Naive thymus-derived CD4-positive, alpha-beta T cell (primary cell): ENCODE data around the gene TMEM123. TPM values are rescaled to one million over a fixed set of nuclear protein-coding genes. Genes with fewer than 3 reads are reported as not detected.

ENCODE experiments used
- ATAC-seq: fragments of 150-1000 bp; cut with Tn5 transposase; 2 replicates; pipeline ENCODE4 v1.10.0; 2021; ENCODE audit warnings: mild to moderate bottlenecking, moderate library complexity
- CTCF ChIA-PET: fragments of 350-600 bp; sonication (Branson Sonifier 250); formaldehyde crosslinking; loops from one replicate; lab custom pipeline; 2021; ENCODE audit warnings: antibody characterized with exemption; lab: Charles Lee
- POLR2A ChIA-PET: fragments of 350-600 bp; sonication (Branson Sonifier 250); formaldehyde crosslinking; loops from one replicate; lab custom pipeline; 2021; ENCODE audit warnings: antibody characterized with exemption, inconsistent platforms; lab: Charles Lee
- DNase-seq, 9 donors: peaks; one replicate each; pipeline versions ENCODE4 v3.0.0 to v3.0.0-alpha.2; 2020 to 2022; ENCODE audit warnings: mixed read lengths in 1 of 9
- H3K27ac ChIP-seq: one replicate; pipeline ENCODE4 v1.7.0; 2013; ENCODE audit warnings: mild to moderate bottlenecking, low read depth, low read length, moderate library complexity
- H3K27me3 ChIP-seq, 2 donors: one replicate each; pipeline ENCODE4 v1.7.0; 2013; ENCODE audit warnings: low read length in 2 of 2, mild to moderate bottlenecking in 2 of 2, moderate library complexity in 2 of 2; ENCODE audit not compliant: control insufficient read depth in 2 of 2, insufficient read depth in 2 of 2
- H3K36me3 ChIP-seq, 3 experiments: 1 replicate in 2 of 3; 2 replicates in 1 of 3; pipeline ENCODE4 v1.7.0; 2013; ENCODE audit warnings: low read length in 3 of 3, mild to moderate bottlenecking in 3 of 3, moderate library complexity in 1 of 3; ENCODE audit not compliant: insufficient read depth in 3 of 3, control insufficient read depth in 2 of 3
- H3K4me1 ChIP-seq, 2 donors: one replicate each; pipeline ENCODE4 v1.7.0; 2013; ENCODE audit warnings: low read length in 2 of 2, mild to moderate bottlenecking in 2 of 2, moderate library complexity in 1 of 2; ENCODE audit not compliant: control insufficient read depth in 2 of 2, insufficient read depth in 2 of 2
- H3K4me3 ChIP-seq: 2 replicates; pipeline ENCODE4 v1.7.0; 2013; ENCODE audit warnings: mild to moderate bottlenecking, low read length
- H3K9me3 ChIP-seq, 3 experiments: 1 replicate in 2 of 3; 2 replicates in 1 of 3; pipeline ENCODE4 v1.7.0; 2013; ENCODE audit warnings: low read length in 3 of 3; ENCODE audit not compliant: control insufficient read depth in 2 of 3
- H3K27ac Mint-ChIP-seq, 9 donors: one replicate each; pipeline ENCODE4 v1.8.0; 2020 to 2022; ENCODE audit warnings: mixed read lengths in 9 of 9, mild to moderate bottlenecking in 8 of 9, moderate library complexity in 5 of 9, inconsistent platforms in 2 of 9
- H3K27me3 Mint-ChIP-seq, 5 donors: one replicate each; pipeline ENCODE4 v1.8.0; 2021 to 2022; ENCODE audit warnings: mixed read lengths in 5 of 5, mild to moderate bottlenecking in 1 of 5
- H3K36me3 Mint-ChIP-seq, 5 donors: one replicate each; pipeline ENCODE4 v1.8.0; 2020 to 2022; ENCODE audit warnings: mixed read lengths in 5 of 5, mild to moderate bottlenecking in 3 of 5, inconsistent platforms in 1 of 5
- H3K4me1 Mint-ChIP-seq, 7 donors: one replicate each; pipeline ENCODE4 v1.8.0; 2020 to 2022; ENCODE audit warnings: mixed read lengths in 7 of 7, mild to moderate bottlenecking in 3 of 7, inconsistent platforms in 1 of 7
- H3K4me3 Mint-ChIP-seq, 10 donors: one replicate each; pipeline ENCODE4 v1.8.0; 2020 to 2022; ENCODE audit warnings: mild to moderate bottlenecking in 10 of 10, mixed read lengths in 10 of 10, moderate library complexity in 6 of 10, inconsistent platforms in 2 of 10
- H3K9me3 Mint-ChIP-seq, 11 donors: one replicate each; pipeline ENCODE4 v1.8.0; 2020 to 2022; ENCODE audit warnings: mixed read lengths in 11 of 11, mild to moderate bottlenecking in 4 of 11, inconsistent platforms in 1 of 11, moderate library complexity in 1 of 11
- intact Hi-C, 2 donors: fragments of 100-400 bp; cut with micrococcal nuclease; formaldehyde crosslinking; loops; one replicate each; pipeline ENCODE4 v1.15.1; 2023
- polyA plus RNA-seq, 2 donors: library from polyadenylated mRNA; unstranded; fragments of 300-500 nt; fragmentation: Illumina TruSeq; gene quantifications; one replicate each; pipeline ENCODE4 v1.2.3, GENCODE V29; 2021
- total RNA-seq, 6 experiments: library from RNA in 5 of 6; stranded (reverse) in 5 of 6; gene quantifications; 1 replicate in 5 of 6; 2 replicates in 1 of 6; pipeline ENCODE4 v1.2.3 and lab custom pipeline; 2021 to 2026

Gene TMEM123
- total and polyA plus RNA-seq, 7 experiments from 2014 or later, result 270 to 922 (median 485) TPM

DNA sequence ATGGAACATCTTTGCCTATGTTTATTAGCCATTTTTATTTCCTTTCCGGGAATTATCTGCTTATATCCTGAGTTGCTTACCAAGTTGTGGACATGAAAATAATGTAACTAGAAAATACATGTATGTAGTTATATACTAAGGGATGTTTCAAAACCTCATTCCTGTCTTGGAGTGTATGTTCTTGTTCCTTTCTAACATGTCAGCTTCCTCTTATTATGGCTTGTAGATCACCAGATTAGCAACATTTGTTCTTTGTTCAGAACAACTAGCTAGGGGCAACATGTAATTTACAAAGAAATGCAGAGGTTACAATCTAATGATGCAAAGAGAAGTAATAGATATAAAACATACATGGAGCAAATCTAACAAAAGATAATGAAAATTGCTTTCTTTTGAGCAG is 13.1 kb upstream of the TMEM123 start:
- ChIA-PET CTCF (interaction anchor here (0.9 kb wide), 1 partner anchor 10 kb away, joined by 3 read pairs; no protein-coding TSS in a partner anchor), POLR2A (interaction anchor here (1.0 to 2.9 kb wide), 5 partner anchors 8 to 14 kb away, joined by 3 to 23 read pairs (median 10); partner anchors contain the start of gene TMEM123)
- peak overlapping the region in 9 of 10 donors; percentile 4 to 76 (median 48) for H3K4me3 Mint-ChIP-seq
- Histone ChIP-seq H3K9me3 (no peaks in the 10 kb centered on the region), H3K4me1 (peaks cover 28 to 66% of the 10 kb centered on the region in 2 donors), H3K36me3 (no peaks in the 10 kb centered on the region), H3K27ac (no peak overlapping the region), H3K4me3 (no peak overlapping the region), H3K27me3 (no peaks in the 10 kb centered on the region)
- H3K9me3 Mint-ChIP-seq, result no peaks in the 10 kb centered on the region
- H3K4me1 Mint-ChIP-seq, result peaks cover 53 to 90% (median 79%) of the 10 kb centered on the region in 7 donors
- ATAC-seq (no peak), DNase-seq (no peak)
- H3K27me3 Mint-ChIP-seq, result no peaks in the 10 kb centered on the region
- H3K36me3 Mint-ChIP-seq, result peaks cover 0 to 8% (median 0%) of the 10 kb centered on the region in 5 donors
- intact Hi-C loops, result loop anchor here (1.0 kb wide), 2 partner anchors 7 to 12 kb away; no protein-coding TSS in a partner anchor
- peak overlapping the region in 7 of 9 donors; percentile 5 to 80 (median 57) for H3K27ac Mint-ChIP-seq

DNA sequence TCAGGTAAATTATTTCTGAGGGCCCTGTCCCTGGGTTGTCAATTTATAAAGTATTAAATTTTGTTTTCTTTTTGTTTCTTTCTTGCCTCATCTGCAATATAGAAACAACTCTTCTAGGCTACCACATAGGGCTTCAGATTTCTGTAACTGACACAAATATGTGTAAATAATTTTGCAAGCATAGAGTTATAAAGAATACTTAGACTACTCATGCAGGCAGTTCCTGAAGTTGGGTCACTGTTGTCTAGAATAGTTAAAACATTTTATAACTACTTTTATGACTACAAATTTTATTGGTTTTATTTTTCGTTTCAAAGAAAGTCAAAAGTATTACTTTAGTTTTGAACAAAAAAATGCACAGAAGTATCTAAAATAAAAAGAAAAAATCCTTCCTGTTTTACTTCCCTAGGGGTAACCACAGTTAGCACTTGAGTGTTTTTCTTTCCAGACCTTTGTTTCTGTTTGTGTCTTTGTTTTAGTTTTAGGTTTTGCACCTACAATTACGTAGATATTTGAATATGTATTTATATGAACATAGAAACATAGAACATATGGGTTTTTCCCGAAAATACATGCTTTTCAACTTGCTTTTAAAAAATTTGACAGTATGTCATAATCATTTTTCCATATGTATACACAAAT is 12.4 kb upstream of the TMEM123 start:
- ChIA-PET CTCF (interaction anchor here (0.8 kb wide), 1 partner anchor 13 kb away, joined by 3 read pairs; no protein-coding TSS in a partner anchor), POLR2A (interaction anchor here (2.9 to 3.5 kb wide), 3 partner anchors 11 to 13 kb away, joined by 14 to 23 read pairs (median 18); partner anchors contain the start of gene TMEM123)
- ATAC-seq (peak; percentile 36), DNase-seq (no peak)
- Histone ChIP-seq H3K4me1 (peaks cover 21 to 59% of the 10 kb centered on the region in 2 donors), H3K36me3 (no peaks in the 10 kb centered on the region), H3K9me3 (no peaks in the 10 kb centered on the region), H3K27me3 (no peaks in the 10 kb centered on the region), H3K4me3 (no peak overlapping the region), H3K27ac (no peak overlapping the region)
- no peaks in the 10 kb centered on the region for H3K27me3 Mint-ChIP-seq
- intact Hi-C loops, result loop anchor here (1.0 kb wide), 1 partner anchor 12 kb away; no protein-coding TSS in a partner anchor
- peaks cover 0 to under 1% (median 0%) of the 10 kb centered on the region in 11 donors for H3K9me3 Mint-ChIP-seq
- H3K4me3 Mint-ChIP-seq, result peak overlapping the region in 8 of 10 donors; percentile 14 to 76 (median 56)
- H3K27ac Mint-ChIP-seq, result peak overlapping the region in 8 of 9 donors; percentile 5 to 80 (median 54)
- peaks cover 0 to 11% (median 0%) of the 10 kb centered on the region in 5 donors for H3K36me3 Mint-ChIP-seq
- peaks cover 48 to 86% (median 76%) of the 10 kb centered on the region in 7 donors for H3K4me1 Mint-ChIP-seq

DNA sequence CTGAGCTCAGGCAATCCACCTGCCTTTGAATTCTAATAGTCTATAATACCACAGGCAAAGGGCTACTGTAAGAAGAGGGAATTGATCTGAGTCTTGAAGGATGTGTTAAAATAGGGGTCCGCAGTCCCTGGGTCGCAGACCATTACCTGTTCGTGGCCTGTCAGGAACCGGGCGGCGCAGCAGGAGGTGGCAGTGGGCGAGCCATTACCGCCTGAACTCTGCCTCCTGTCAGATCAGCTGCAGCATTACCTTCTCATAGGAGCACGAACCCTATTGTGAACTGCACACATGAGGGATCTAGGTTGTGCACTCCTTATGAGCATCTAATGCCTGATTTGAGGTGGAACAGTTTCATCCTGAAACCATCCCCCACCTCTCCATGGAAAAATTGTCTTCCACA is 11.5 kb upstream of the TMEM123 start:
- Mint-ChIP-seq H3K27me3 (no peaks in the 10 kb centered on the region), H3K9me3 (peaks cover 0 to 2% (median 0%) of the 10 kb centered on the region in 11 donors), H3K4me1 (peaks cover 45 to 86% (median 76%) of the 10 kb centered on the region in 7 donors), H3K36me3 (peaks cover 0 to 18% (median 0%) of the 10 kb centered on the region in 5 donors), H3K4me3 (peak overlapping the region in 3 of 10 donors; percentile 20 to 76 (median 73)), H3K27ac (peak overlapping the region in 6 of 9 donors; percentile 2 to 57 (median 42))
- Histone ChIP-seq H3K27ac (no peak overlapping the region), H3K27me3 (no peaks in the 10 kb centered on the region), H3K9me3 (no peaks in the 10 kb centered on the region), H3K4me3 (no peak overlapping the region), H3K4me1 (peaks cover 15 to 54% of the 10 kb centered on the region in 2 donors), H3K36me3 (no peaks in the 10 kb centered on the region)
- no peak for DNase-seq
- intact Hi-C loops, result no loop called here
- CTCF ChIA-PET, result interaction anchor here (0.8 kb wide), 1 partner anchor 12 kb away, joined by 3 read pairs; no protein-coding TSS in a partner anchor
- no peak for ATAC-seq
- POLR2A ChIA-PET, result interaction anchor here (0.7 to 3.5 kb wide), 4 partner anchors 10 to 103 kb away, joined by 3 to 18 read pairs (median 8); partner anchors contain the start of gene TMEM123

DNA sequence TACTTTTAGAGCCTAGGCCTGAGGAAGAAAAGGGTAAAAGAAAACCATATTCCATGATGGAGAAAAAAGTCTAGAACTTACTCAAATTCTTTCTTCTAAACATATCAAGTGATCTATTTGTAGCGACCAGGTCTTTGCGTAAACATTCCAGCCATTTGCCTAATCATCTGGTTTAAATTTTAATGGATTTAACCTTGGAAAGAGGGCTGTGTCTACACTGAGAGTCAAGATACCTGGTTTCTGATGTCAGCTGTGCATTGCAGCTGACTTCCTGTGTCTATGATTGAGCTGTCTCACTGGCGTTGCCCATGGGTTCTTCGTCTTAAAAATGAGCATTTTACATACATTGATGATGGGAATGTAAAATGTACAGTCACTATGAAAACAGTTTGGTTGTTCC is 10.0 kb upstream of the TMEM123 start:
- H3K36me3 Mint-ChIP-seq, result peaks cover 0 to 22% (median 0%) of the 10 kb centered on the region in 5 donors
- H3K4me1 Mint-ChIP-seq, result peaks cover 39 to 86% (median 76%) of the 10 kb centered on the region in 7 donors
- Histone ChIP-seq H3K9me3 (no peaks in the 10 kb centered on the region), H3K36me3 (no peaks in the 10 kb centered on the region), H3K4me1 (peaks cover 15 to 42% of the 10 kb centered on the region in 2 donors), H3K27ac (no peak overlapping the region), H3K27me3 (no peaks in the 10 kb centered on the region), H3K4me3 (no peak overlapping the region)
- peak overlapping the region in 2 of 9 donors; percentile 10 to 15 for H3K27ac Mint-ChIP-seq
- CTCF ChIA-PET, result interaction anchor here (0.6 to 1.8 kb wide), 5 partner anchors 11 to 139 kb away, joined by 3 to 5 read pairs (median 4); no protein-coding TSS in a partner anchor
- no peaks in the 10 kb centered on the region for H3K27me3 Mint-ChIP-seq
- H3K9me3 Mint-ChIP-seq, result peaks cover 0 to 2% (median 0%) of the 10 kb centered on the region in 11 donors
- DNase-seq (no peak), ATAC-seq (no peak)
- peak overlapping the region in 2 of 10 donors; percentile 4 to 6 for H3K4me3 Mint-ChIP-seq
- POLR2A ChIA-PET, result interaction anchor here (0.8 to 3.5 kb wide), 5 partner anchors 9 to 56 kb away, joined by 3 to 18 read pairs (median 4); partner anchors contain the start of gene TMEM123
- intact Hi-C loops, result no loop called here

DNA sequence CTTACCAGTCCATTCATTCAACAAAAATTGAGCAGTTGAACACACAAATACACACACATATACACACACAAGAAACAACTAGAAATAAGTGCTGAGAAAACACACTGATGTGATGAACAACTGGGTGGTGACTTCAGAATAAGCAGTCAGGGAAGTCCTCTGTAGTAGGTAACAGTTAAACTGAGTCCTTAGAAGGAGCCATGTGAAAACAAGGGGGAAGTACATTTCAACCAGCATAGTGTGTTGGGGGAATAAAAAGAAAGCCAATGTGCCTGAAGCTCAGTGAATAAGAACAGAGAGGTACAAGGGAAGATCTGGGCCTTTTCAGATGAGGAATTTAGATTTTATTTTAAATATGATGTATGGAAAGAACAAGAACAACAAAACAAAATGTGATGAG is 6.8 kb upstream of the TMEM123 start:
- POLR2A ChIA-PET, result interaction anchor here (0.6 to 1.2 kb wide), 3 partner anchors 14 to 118 kb away, joined by 3 to 4 read pairs (median 3); no protein-coding TSS in a partner anchor
- H3K36me3 Mint-ChIP-seq, result peaks cover 0 to 20% (median 0%) of the 10 kb centered on the region in 5 donors
- Histone ChIP-seq H3K4me3 (no peak overlapping the region), H3K9me3 (no peaks in the 10 kb centered on the region), H3K4me1 (peaks cover 0 to 17% of the 10 kb centered on the region in 2 donors), H3K36me3 (no peaks in the 10 kb centered on the region), H3K27ac (no peak overlapping the region), H3K27me3 (no peaks in the 10 kb centered on the region)
- H3K9me3 Mint-ChIP-seq, result peaks cover 0 to 2% (median 0%) of the 10 kb centered on the region in 11 donors
- no peak for DNase-seq
- peak overlapping the region in 1 of 9 donors; percentile 4 for H3K27ac Mint-ChIP-seq
- ATAC-seq, result no peak
- peak overlapping the region in 1 of 10 donors; percentile 4 for H3K4me3 Mint-ChIP-seq
- CTCF ChIA-PET, result no interaction called here
- intact Hi-C loops, result no loop called here
- H3K4me1 Mint-ChIP-seq, result peaks cover 29 to 78% (median 69%) of the 10 kb centered on the region in 7 donors
- no peaks in the 10 kb centered on the region for H3K27me3 Mint-ChIP-seq

DNA sequence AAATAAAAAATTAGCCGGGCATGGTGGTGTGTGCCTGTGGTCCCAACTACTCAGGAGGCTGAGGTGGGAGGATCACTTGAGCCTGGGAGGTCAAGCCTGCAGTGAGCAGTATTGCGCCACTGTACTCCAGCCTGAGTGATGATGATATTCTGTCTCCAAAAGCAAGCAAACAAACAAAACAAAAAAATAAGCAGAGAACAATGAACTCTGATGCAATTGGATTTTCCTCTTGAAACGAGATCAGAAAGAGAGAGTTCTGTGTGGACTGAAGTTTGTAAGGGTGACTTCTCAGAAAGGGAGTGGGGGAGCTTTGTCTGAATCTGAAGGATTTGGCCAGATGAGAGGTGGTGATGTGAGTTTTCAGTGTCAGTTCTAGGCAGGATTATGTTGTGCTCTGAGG is 6.0 kb upstream of the TMEM123 start:
- H3K27ac Mint-ChIP-seq, result peak overlapping the region in 5 of 9 donors; percentile 0 to 72 (median 27)
- POLR2A ChIA-PET, result interaction anchor here (1.0 to 2.9 kb wide), 3 partner anchors 8 to 41 kb away, joined by 4 to 10 read pairs (median 6); no protein-coding TSS in a partner anchor

More for the DNA sequence above, 6.0 kb upstream of the TMEM123 start:
- CTCF ChIA-PET, result interaction anchor here (0.8 kb wide), 1 partner anchor 92 kb away, joined by 3 read pairs; no protein-coding TSS in a partner anchor
- no peaks in the 10 kb centered on the region for H3K9me3 ChIP-seq
- DNase-seq (no peak), ATAC-seq (no peak)
- H3K4me1 ChIP-seq, result peaks cover under 1 to 20% of the 10 kb centered on the region in 2 donors
- no peak overlapping the region for H3K27ac ChIP-seq
- intact Hi-C loops, result loop anchor here in 1 of 2 donors (1.0 kb wide), 1 partner anchor 8 kb away; no protein-coding TSS in a partner anchor
- H3K4me1 Mint-ChIP-seq, result peaks cover 30 to 78% (median 71%) of the 10 kb centered on the region in 7 donors
- no peaks in the 10 kb centered on the region for H3K27me3 ChIP-seq
- H3K36me3 Mint-ChIP-seq, result peaks cover 0 to 20% (median 0%) of the 10 kb centered on the region in 5 donors
- H3K36me3 ChIP-seq, result no peaks in the 10 kb centered on the region
- no peak overlapping the region for H3K4me3 ChIP-seq
- H3K9me3 Mint-ChIP-seq, result peaks cover 0 to 2% (median 0%) of the 10 kb centered on the region in 11 donors
- peak overlapping the region in 5 of 10 donors; percentile 5 to 53 (median 14) for H3K4me3 Mint-ChIP-seq
- no peaks in the 10 kb centered on the region for H3K27me3 Mint-ChIP-seq
